NT2/D1 (cell line): ENCODE measurements around the gene UBTD2.
A peak's percentile ranks its signal among the peaks of the same experiment; 100 is the strongest.

Source experiments
- DNase-seq: peaks from one replicate; pipeline ENCODE4 v3.0.0-alpha.2; 2011; ENCODE audit warnings: low read depth, low spot score
- H3K27me3 ChIP-seq: 2 replicates; pipeline ENCODE4 v1.6.0; 2011; ENCODE audit warnings: mild to moderate bottlenecking; ENCODE audit not compliant: insufficient read length, insufficient read depth
- H3K36me3 ChIP-seq: 2 replicates; pipeline ENCODE4 v1.6.1; 2011; ENCODE audit warnings: mild to moderate bottlenecking, low read length, mixed read lengths; ENCODE audit not compliant: insufficient read depth, insufficient read length
- H3K4me1 ChIP-seq: 2 replicates; pipeline ENCODE4 v1.5.1; 2011; ENCODE audit not compliant: insufficient read depth, insufficient read length
- H3K4me3 ChIP-seq: 2 replicates; pipeline ENCODE4 v1.5.1; 2011; ENCODE audit warnings: low read depth; ENCODE audit not compliant: insufficient read length
- H3K9ac ChIP-seq: 2 replicates; pipeline ENCODE4 v1.6.0; 2011; ENCODE audit warnings: low read depth; ENCODE audit not compliant: insufficient read length
- H3K9me3 ChIP-seq: 2 replicates; pipeline ENCODE4 v1.5.1; 2011; ENCODE audit warnings: mild to moderate bottlenecking, low read length; ENCODE audit not compliant: insufficient read depth
- SUZ12 ChIP-seq: IDR thresholded peaks from 2 replicates; pipeline ENCODE4 v1.6.1; 2011; ENCODE audit not compliant: insufficient read length, insufficient read depth; ENCODE audit errors: extremely low read depth
- YY1 ChIP-seq: IDR thresholded peaks from 2 replicates; pipeline ENCODE4 v1.6.1; 2011; ENCODE audit not compliant: insufficient read length, insufficient read depth
- ZNF274 ChIP-seq: IDR thresholded peaks from 2 replicates; pipeline ENCODE4 v1.6.1; 2011; ENCODE audit warnings: mild to moderate bottlenecking, low read depth, low read length

UBTD2 gene

GRCh38 chr5:172178991-172179989 lies 104.3 kb downstream of the UBTD2 start:
- no peak for DNase-seq
- Histone ChIP-seq H3K4me1 (no peaks in the 10 kb centered on the region), H3K36me3 (peaks cover 4% of the 10 kb centered on the region), H3K9ac (peak overlapping the region; percentile 23), H3K27me3 (no peaks in the 10 kb centered on the region), H3K9me3 (no peaks in the 10 kb centered on the region), H3K4me3 (no peak overlapping the region)
- no peak for TF ChIP-seq ZNF274
- no peak for TF ChIP-seq YY1
- TF ChIP-seq SUZ12: no peak

DNA sequence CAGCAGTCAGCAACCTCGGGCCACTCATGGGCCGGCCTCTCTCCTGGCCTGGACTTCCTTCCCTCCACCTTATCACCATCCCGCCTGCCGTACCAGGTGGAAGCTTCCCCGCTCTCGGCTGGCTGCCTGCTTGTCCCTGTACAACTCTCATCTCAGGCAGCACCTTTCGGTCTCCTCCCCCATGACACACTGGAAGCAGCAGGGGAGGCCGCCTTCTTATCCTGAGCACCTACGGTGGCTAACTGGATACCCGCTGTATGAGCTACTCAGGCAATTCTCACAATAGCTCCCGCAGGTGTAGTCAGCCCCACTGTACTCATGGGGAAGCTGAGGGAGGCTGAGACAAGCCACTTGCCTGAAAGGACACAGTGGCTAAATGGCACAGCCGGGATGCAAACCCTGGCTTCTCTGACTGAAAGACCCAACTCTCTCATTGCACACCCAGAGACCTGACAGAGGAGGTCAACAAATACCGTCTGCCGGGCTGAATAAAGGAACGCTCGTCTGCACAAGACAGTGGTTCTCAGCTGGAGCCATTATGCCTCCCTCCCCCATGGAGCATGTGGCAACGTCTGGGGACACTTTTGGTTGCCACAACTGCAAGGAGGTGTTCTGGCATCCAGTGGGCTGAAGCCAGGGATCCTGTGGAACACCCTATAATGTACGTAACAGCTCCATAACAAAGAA lies 105.1 kb downstream of the UBTD2 start:
- Histone ChIP-seq H3K27me3 (no peaks in the 10 kb centered on the region), H3K36me3 (no peaks in the 10 kb centered on the region), H3K4me1 (peaks cover under 1% of the 10 kb centered on the region), H3K9me3 (no peaks in the 10 kb centered on the region), H3K4me3 (no peak overlapping the region), H3K9ac (peak overlapping the region; percentile 21)
- TF ChIP-seq ZNF274 (no peak), SUZ12 (no peak), YY1 (no peak)
- no peak for DNase-seq

DNA sequence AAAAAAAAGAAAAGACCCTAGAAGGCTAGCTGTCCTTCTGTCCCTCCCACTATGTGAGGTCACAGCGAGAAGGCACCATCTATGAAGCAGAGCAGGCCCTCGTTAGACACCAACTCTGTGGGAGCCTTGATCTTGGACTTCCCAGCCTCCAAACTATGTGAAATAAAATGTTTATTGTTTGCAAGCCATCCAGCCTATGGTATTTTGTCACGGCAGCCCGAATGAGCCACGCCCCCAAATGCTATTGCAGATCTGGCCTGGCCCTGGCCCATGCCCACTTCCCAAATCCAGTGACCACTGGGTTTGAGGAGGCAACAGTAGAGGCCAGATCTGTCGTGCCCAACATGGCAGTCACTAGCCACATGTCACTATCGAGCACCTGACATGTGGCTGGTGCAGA lies 106.4 kb downstream of the UBTD2 start:
- DNase-seq: no peak
- no peak for TF ChIP-seq ZNF274
- TF ChIP-seq YY1: no peak
- no peak for TF ChIP-seq SUZ12
- no peaks in the 10 kb centered on the region for H3K27me3 ChIP-seq
- no peaks in the 10 kb centered on the region for H3K36me3 ChIP-seq
- peaks cover 5% of the 10 kb centered on the region for H3K4me1 ChIP-seq
- H3K9ac ChIP-seq: no peak overlapping the region
- no peak overlapping the region for H3K4me3 ChIP-seq
- H3K9me3 ChIP-seq: no peaks in the 10 kb centered on the region

DNA sequence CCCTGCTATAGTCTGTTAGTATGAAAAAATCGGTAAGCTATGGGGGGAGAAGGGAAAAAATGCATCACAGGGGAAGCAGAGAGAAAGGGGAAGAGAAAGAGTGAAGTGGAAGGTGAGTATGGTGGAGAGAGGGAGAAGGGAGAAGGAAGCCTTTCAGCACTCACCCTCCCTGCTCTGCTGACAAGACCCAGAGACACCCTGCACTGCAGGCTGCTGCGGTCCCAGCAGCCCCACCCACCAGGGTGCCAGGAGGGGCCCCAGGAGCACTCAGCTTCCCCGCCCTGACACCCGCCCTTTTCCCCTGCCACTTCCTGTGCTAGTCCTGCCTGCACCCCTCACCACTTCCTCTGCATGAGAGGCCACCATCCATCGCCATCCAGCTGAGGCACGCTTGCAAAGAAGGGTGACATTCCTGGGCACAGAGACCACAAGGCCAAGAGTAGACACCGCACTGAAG lies 108.3 kb downstream of the UBTD2 start:
- Histone ChIP-seq H3K9ac (no peak overlapping the region), H3K4me3 (no peak overlapping the region)
- DNase-seq: no peak

DNA sequence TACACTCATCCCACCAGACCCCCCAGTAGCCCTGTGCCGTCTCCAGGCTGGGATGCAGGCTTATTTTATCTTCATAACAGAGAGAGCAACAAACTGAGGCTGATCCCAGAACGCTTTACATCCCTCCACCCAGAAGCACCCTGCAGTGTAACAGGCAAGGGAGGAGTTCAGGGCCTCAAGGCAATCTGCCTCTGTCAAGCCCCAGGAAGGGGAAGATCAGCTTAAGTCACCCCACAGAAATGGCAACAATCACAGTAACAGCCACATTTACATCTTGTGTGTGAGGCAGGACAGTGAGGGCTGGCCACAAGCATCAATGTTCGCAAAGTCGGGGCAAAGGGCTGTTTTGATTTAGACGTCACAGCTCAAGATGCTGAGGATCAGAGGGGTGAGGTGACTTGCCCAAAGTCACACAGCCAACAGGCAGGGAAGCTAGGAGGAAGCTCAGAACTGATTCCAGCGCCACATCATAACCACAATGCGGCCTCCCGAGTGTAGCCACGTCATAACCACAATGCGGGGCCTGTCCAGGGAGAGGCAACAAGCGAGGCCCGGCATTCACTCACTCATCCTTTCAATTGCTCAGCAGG lies 109.9 kb downstream of the UBTD2 start:
- no peak for TF ChIP-seq SUZ12
- TF ChIP-seq ZNF274: no peak
- TF ChIP-seq YY1: no peak
- Histone ChIP-seq H3K27me3 (no peaks in the 10 kb centered on the region), H3K9me3 (no peaks in the 10 kb centered on the region), H3K36me3 (peaks cover 3% of the 10 kb centered on the region), H3K4me1 (peaks cover 6% of the 10 kb centered on the region), H3K4me3 (no peak overlapping the region), H3K9ac (peak overlapping the region; percentile 21)
- no peak for DNase-seq

More for the DNA sequence above, 108.3 kb downstream of the UBTD2 start:
- no peaks in the 10 kb centered on the region for H3K9me3 ChIP-seq
- H3K36me3 ChIP-seq: peaks cover 3% of the 10 kb centered on the region
- H3K27me3 ChIP-seq: no peaks in the 10 kb centered on the region
- peaks cover 5% of the 10 kb centered on the region for H3K4me1 ChIP-seq
- TF ChIP-seq ZNF274 (no peak), SUZ12 (no peak), YY1 (no peak)

- H3K4me3 ChIP-seq: no peak overlapping the region
- peaks cover 12% of the 10 kb centered on the region for H3K4me1 ChIP-seq
- H3K9ac ChIP-seq: peak overlapping the region; percentile 21
- H3K27me3 ChIP-seq: no peaks in the 10 kb centered on the region
- peaks cover 3% of the 10 kb centered on the region for H3K36me3 ChIP-seq
- no peaks in the 10 kb centered on the region for H3K9me3 ChIP-seq
- TF ChIP-seq YY1: no peak
- TF ChIP-seq ZNF274: no peak
- no peak for TF ChIP-seq SUZ12
- no peak for DNase-seq
Measured at GRCh38 chr5:172172912-172173563, 110.5 kb downstream of the UBTD2 start.
